Measurements from ENCODE around the gene MFAP5. TPM values are rescaled to one million over a fixed set of nuclear protein-coding genes. Genes with fewer than 3 reads are reported as not detected.

The MFAP5 gene
- polyA plus RNA-seq, 1 of the 3 experiments (the other 2 are of a cell fraction): 19.1 TPM

- POLR2A ChIA-PET: no interaction called here
- Histone ChIP-seq H3F3A (replicated peaks; ENCODE audit: insufficient read depth) (no peaks in the 10 kb centered on the region), H3K4me3 (ENCODE audit: low read depth in 2 of 2, low read length in 1 of 2) (no peak overlapping the region), H3K9me2 (no peaks in the 10 kb centered on the region), H3K9ac (no peak overlapping the region), H3K4me2 (no peak overlapping the region), H3K4me1 (ENCODE audit: control insufficient read depth in 1 of 2, insufficient read depth in 2 of 2, low read depth in 1 of 2, low read length in 1 of 2) (no peaks in the 10 kb centered on the region), H3K36me3 (replicated peaks in 1 of 2; ENCODE audit: control insufficient read depth in 1 of 2, insufficient read depth in 2 of 2, low read length in 1 of 2) (no peaks in the 10 kb centered on the region), H4K20me1 (ENCODE audit: insufficient read depth) (no peaks in the 10 kb centered on the region), H3K9me3 (no peaks in the 10 kb centered on the region), H3K79me2 (ENCODE audit: insufficient read depth) (no peaks in the 10 kb centered on the region), H3K27ac (ENCODE audit: low read depth in 2 of 2, low read length in 1 of 2) (no peak overlapping the region), H3K27me3 (ENCODE audit: insufficient read depth) (peaks cover 13% of the 10 kb centered on the region), H2AFZ (ENCODE audit: low read depth) (no peak overlapping the region)
- 7% methylated on average over 5 of the region's 5 CpGs for WGBS (ENCODE audit: low lambda C conversion rate)
- DNase-seq: no peak
- CTCF ChIA-PET: interaction anchor here (0.7 to 1.3 kb wide), 2 partner anchors 12 to 100 kb away, joined by 3 to 4 read pairs; no protein-coding TSS in a partner anchor
- TF ChIP-seq FOXJ3 (CRISPR knock-in tag; IDR thresholded peaks at IDR 0.05): no peak
- TF ChIP-seq, protein P1, sequence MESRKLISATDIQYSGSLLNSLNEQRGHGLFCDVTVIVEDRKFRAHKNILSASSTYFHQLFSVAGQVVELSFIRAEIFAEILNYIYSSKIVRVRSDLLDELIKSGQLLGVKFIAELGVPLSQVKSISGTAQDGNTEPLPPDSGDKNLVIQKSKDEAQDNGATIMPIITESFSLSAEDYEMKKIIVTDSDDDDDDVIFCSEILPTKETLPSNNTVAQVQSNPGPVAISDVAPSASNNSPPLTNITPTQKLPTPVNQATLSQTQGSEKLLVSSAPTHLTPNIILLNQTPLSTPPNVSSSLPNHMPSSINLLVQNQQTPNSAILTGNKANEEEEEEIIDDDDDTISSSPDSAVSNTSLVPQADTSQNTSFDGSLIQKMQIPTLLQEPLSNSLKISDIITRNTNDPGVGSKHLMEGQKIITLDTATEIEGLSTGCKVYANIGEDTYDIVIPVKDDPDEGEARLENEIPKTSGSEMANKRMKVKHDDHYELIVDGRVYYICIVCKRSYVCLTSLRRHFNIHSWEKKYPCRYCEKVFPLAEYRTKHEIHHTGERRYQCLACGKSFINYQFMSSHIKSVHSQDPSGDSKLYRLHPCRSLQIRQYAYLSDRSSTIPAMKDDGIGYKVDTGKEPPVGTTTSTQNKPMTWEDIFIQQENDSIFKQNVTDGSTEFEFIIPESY (IDR thresholded peaks at IDR 0.05; ENCODE audit: borderline replicate concordance, low read depth): no peak
- TF ChIP-seq GATA2 (CRISPR knock-in tag; IDR thresholded peaks at IDR 0.05): no peak
- TF ChIP-seq ELF1 (IDR thresholded peaks at IDR 0.05): no peak
- TF ChIP-seq NFIC (IDR thresholded peaks at IDR 0.05; ENCODE audit: borderline replicate concordance): no peak
- TF ChIP-seq TEAD4 (IDR thresholded peaks at IDR 0.05; ENCODE audit: borderline replicate concordance, insufficient read depth): no peak
- TF ChIP-seq SMC3 (IDR thresholded peaks at IDR 0.05; ENCODE audit: low read depth, low read length): no peak
- TF ChIP-seq JUND (IDR thresholded peaks at IDR 0.05): no peak
- TF ChIP-seq, protein P2, sequence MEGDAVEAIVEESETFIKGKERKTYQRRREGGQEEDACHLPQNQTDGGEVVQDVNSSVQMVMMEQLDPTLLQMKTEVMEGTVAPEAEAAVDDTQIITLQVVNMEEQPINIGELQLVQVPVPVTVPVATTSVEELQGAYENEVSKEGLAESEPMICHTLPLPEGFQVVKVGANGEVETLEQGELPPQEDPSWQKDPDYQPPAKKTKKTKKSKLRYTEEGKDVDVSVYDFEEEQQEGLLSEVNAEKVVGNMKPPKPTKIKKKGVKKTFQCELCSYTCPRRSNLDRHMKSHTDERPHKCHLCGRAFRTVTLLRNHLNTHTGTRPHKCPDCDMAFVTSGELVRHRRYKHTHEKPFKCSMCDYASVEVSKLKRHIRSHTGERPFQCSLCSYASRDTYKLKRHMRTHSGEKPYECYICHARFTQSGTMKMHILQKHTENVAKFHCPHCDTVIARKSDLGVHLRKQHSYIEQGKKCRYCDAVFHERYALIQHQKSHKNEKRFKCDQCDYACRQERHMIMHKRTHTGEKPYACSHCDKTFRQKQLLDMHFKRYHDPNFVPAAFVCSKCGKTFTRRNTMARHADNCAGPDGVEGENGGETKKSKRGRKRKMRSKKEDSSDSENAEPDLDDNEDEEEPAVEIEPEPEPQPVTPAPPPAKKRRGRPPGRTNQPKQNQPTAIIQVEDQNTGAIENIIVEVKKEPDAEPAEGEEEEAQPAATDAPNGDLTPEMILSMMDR (IDR thresholded peaks at IDR 0.05): no peak
- TF ChIP-seq, protein P3, sequence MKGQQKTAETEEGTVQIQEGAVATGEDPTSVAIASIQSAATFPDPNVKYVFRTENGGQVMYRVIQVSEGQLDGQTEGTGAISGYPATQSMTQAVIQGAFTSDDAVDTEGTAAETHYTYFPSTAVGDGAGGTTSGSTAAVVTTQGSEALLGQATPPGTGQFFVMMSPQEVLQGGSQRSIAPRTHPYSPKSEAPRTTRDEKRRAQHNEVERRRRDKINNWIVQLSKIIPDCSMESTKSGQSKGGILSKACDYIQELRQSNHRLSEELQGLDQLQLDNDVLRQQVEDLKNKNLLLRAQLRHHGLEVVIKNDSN (IDR thresholded peaks at IDR 0.05; ENCODE audit: borderline replicate concordance, low read depth): no peak
- no peak for TF ChIP-seq FOSL2 (IDR thresholded peaks at IDR 0.05; ENCODE audit: borderline replicate concordance, low read depth)
- TF ChIP-seq CHD2 (IDR thresholded peaks at IDR 0.05; ENCODE audit: low read length, partially characterized antibody): no peak
- no peak for TF ChIP-seq RFX5 (IDR thresholded peaks at IDR 0.05; ENCODE audit: low read length)
Measured at GRCh38 chr12:8644345-8645248, 18.0 kb downstream of the MFAP5 start.
